ENCODE data around the gene USP37. TPM values are rescaled to one million over a fixed set of nuclear protein-coding genes. Genes with fewer than 3 reads are reported as not detected.

The USP37 gene
- total and polyA plus RNA-seq, 3 donors from 2014 or later = 26.7 to 81.4 (median 39.3) TPM

DNA sequence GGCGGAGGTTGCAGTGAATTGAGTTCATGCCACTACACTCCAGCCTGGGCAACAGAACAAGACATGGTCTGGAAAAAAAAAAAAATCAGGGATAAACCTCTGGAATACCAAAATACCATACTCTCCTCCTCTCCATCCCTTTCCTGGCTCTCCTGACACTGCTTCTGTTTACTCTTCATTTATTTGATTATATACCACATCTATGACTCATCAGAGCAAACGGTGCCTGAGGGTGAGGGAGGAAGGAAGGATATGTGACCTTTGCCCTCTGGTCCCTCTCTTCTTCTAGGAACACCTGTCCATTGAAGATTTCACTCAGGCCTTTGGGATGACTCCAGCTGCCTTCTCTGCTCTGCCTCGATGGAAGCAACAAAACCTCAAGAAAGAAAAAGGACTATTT is 119.2 kb downstream of the USP37 start:
- no peak overlapping the region for H3K27ac ChIP-seq
- H3K4me3 ChIP-seq = no peak overlapping the region
- H3K27me3 ChIP-seq = no peaks in the 10 kb centered on the region
- H3K9me3 ChIP-seq = no peaks in the 10 kb centered on the region
- no peak for DNase-seq
- H3K4me1 ChIP-seq = no peaks in the 10 kb centered on the region
- H3K36me3 ChIP-seq (ENCODE audit: low read depth, missing control alignments) = no peaks in the 10 kb centered on the region
- TF ChIP-seq POLR2A (IDR thresholded peaks at IDR 0.05) (no peak), CTCF (IDR thresholded peaks at IDR 0.05) (no peak)
- intact Hi-C loops (cut with DNase I; ENCODE audit: low total_unique reads) = no loop called here
- WGBS, 2 donors = 66 to 71% methylated on average over 3 of the region's 3 CpGs

- intact Hi-C loops (cut with DNase I; ENCODE audit: low total_unique reads) = no loop called here
- WGBS, 2 donors = 83 to 95% methylated on average over 2 of the region's 2 CpGs
These were observed 121.1 kb downstream of the USP37 start for GRCh38 chr2:218447072-218447471.

DNA sequence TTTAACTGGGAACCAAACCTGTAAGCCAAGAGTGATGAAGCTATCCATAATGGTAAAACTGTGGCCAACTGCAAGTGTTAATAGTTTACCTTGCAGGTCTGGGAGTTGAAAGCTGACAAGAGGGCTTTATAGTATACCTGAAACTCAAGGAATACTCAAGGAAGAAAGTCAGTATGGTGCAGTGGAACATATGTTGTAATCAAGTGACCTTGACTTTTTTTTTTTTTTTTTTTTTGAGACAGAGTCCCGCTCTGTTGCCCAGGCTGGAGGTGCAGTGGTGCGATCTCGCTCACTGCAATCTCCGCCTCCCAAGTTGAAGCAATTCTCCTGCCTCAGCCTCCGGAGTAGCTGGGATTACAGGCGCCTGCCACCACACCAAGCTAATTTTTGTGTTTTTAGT is 121.6 kb downstream of the USP37 start:
- H3K4me1 ChIP-seq = no peaks in the 10 kb centered on the region
- H3K9me3 ChIP-seq = no peaks in the 10 kb centered on the region
- TF ChIP-seq CTCF (IDR thresholded peaks at IDR 0.05) = no peak
- TF ChIP-seq POLR2A (IDR thresholded peaks at IDR 0.05) = no peak
- H3K27me3 ChIP-seq = no peaks in the 10 kb centered on the region
- DNase-seq = no peak
- 86 to 97% methylated on average over 6 of the region's 6 CpGs for WGBS, 2 donors
- H3K36me3 ChIP-seq (ENCODE audit: low read depth, missing control alignments) = no peaks in the 10 kb centered on the region
- intact Hi-C loops (cut with DNase I; ENCODE audit: low total_unique reads) = no loop called here
- H3K27ac ChIP-seq = no peak overlapping the region
- no peak overlapping the region for H3K4me3 ChIP-seq

More at GRCh38 chr2:218447072-218447471, 121.1 kb downstream of the USP37 start:
- Histone ChIP-seq H3K4me3 (no peak overlapping the region), H3K4me1 (no peaks in the 10 kb centered on the region), H3K27me3 (no peaks in the 10 kb centered on the region), H3K9me3 (no peaks in the 10 kb centered on the region), H3K27ac (no peak overlapping the region), H3K36me3 (ENCODE audit: low read depth, missing control alignments) (no peaks in the 10 kb centered on the region)
- DNase-seq = no peak
- TF ChIP-seq POLR2A (IDR thresholded peaks at IDR 0.05) = no peak
- no peak for TF ChIP-seq CTCF (IDR thresholded peaks at IDR 0.05)

GRCh38 chr2:218445602-218446001 is 122.5 kb downstream of the USP37 start:
- no peaks in the 10 kb centered on the region for H3K36me3 ChIP-seq (ENCODE audit: low read depth, missing control alignments)
- intact Hi-C loops (cut with DNase I; ENCODE audit: low total_unique reads) = no loop called here
- no peak overlapping the region for H3K4me3 ChIP-seq
- TF ChIP-seq CTCF (IDR thresholded peaks at IDR 0.05) (no peak), POLR2A (IDR thresholded peaks at IDR 0.05) (no peak)
- H3K27ac ChIP-seq = no peak overlapping the region
- no peaks in the 10 kb centered on the region for H3K27me3 ChIP-seq
- no peaks in the 10 kb centered on the region for H3K9me3 ChIP-seq
- no peak for DNase-seq
- no peaks in the 10 kb centered on the region for H3K4me1 ChIP-seq

- TF ChIP-seq POLR2A (IDR thresholded peaks at IDR 0.05) (no peak), CTCF (IDR thresholded peaks at IDR 0.05) (no peak)
- Histone ChIP-seq H3K36me3 (ENCODE audit: low read depth, missing control alignments) (no peaks in the 10 kb centered on the region), H3K27me3 (no peaks in the 10 kb centered on the region), H3K4me3 (no peak overlapping the region), H3K4me1 (no peaks in the 10 kb centered on the region), H3K27ac (no peak overlapping the region), H3K9me3 (no peaks in the 10 kb centered on the region)
- 92 to 95% methylated on average over 7 of the region's 7 CpGs for WGBS, 2 donors
- intact Hi-C loops (cut with DNase I; ENCODE audit: low total_unique reads) = no loop called here
- DNase-seq = no peak
These were observed 123.3 kb downstream of the USP37 start for GRCh38 chr2:218444692-218445357.
